Activated CD4-positive, alpha-beta T cell treated with anti-CD3 and anti-CD28 coated beads for 24 hours (primary cell): ENCODE measurements around the gene PI4KB.
"Not testable (repeated sequence)": the region's sequence is repeated elsewhere in the genome, so short reads cannot be mapped to it uniquely, and the experiment has no call there.

Source experiments
- DNase-seq, 2 donors: peaks; one replicate each; pipeline ENCODE4 v3.0.0-alpha.2; 2020; ENCODE audit warnings: low read depth in 2 of 2

Gene PI4KB

DNA sequence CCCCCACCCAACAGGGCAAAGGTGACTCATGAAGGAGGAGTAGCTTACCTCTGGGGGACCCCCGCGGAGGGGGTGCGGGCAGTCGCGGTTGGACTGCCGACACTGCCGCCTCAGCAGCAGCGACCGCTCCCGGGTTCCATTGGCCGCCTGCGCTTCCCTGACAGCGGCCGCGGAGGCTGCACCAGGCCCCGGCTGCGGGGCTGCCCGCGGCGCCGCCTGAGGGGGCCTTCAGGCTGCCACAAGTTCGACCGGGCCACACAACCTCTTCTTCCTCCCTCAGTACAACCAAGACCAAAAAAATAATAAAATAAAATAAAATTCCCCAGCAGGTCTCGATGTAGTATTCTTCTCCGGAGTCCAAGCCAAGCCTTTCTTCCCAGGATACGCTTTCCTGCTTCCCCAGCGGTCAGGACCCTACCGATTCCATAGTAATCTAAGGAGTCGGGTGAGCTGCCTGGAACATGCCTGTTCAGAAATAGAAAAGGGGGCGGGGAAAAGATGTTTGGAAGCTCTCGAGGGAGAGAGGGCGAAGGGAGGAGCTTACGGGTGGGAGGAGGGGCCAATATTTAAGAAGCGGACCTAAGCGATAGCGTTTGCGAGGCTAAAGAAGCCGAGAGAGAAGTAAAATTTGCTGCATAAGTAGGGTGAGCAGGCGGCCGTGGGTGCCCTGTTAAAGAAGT, at the start of gene PI4KB:
Gene PI4KB, minus strand, starts transcription at position 194 of the 680 bp plus-strand sequence. CDS start 10,935 bp downstream, outside the sequence.
- peak; percentile 82 to 83 for DNase-seq

DNA sequence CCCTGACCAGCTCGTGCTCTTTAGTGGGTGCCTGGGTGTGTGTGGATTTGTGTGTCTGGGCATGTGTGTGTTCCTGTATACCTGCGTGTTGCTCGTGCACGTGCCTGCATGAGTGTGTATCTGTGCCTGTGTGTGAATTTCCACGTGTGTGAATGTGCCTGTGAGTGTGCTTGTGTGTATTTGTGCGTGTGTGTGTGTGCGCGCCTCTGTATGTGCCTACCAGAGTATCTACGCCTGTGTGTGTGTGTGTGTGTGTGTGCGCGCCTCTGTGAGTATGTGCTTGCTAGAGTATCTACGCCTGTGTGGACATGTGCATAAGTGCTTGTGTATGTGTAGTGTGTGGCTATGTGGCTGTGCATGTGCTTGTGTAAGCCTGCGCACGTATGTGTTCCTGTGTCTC, 46.0 kb upstream of the PI4KB start:
- no peak for DNase-seq

DNA sequence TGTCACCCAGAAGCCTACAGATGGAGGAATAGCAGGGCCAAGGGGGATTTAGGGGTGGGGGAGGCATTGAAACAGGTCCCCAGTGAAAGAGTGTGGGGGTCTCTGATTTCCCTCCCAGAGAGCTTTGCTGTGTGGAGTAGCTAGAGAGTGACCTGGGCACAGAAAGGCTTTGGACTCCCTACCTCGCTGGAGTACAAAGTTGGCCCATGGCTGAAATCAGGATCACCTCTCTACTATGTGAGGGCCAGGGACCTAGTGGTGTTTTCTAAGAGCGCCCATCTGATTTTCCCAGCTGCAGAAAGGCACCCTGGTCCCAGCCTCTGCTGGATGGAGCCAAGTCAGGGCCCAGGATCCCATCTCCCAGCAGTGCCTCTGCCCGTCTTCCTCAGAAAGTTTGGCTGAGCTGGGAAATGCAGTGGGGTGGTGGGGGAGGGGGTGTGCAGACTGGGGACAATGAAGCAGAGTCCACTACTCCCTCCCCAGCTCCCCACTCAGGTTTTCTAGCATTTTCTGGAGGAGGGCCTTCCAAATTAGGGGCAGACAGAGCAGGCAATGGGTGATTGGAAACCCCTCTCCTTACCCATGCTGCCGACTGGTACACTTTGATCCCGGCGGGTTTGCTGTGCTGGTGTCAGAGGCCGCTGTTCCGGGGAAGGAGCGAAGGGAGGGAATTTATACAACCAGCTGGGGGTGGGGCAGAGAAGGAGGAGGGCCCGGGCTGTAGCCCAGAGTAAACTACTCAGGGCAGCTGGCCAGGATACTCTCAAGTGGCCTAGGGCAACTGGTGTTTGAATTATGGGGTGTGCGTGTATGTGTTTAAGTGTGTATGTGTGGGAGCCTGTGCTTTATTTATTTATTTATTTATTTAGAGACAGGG, 45.1 kb upstream of the PI4KB start, which contains the start of gene SELENBP1:
Gene SELENBP1, minus strand, starts transcription at position 648 of the 877 bp plus-strand sequence. Its CDS starts 64 bp downstream, at position 584.
- DNase-seq: no peak

DNA sequence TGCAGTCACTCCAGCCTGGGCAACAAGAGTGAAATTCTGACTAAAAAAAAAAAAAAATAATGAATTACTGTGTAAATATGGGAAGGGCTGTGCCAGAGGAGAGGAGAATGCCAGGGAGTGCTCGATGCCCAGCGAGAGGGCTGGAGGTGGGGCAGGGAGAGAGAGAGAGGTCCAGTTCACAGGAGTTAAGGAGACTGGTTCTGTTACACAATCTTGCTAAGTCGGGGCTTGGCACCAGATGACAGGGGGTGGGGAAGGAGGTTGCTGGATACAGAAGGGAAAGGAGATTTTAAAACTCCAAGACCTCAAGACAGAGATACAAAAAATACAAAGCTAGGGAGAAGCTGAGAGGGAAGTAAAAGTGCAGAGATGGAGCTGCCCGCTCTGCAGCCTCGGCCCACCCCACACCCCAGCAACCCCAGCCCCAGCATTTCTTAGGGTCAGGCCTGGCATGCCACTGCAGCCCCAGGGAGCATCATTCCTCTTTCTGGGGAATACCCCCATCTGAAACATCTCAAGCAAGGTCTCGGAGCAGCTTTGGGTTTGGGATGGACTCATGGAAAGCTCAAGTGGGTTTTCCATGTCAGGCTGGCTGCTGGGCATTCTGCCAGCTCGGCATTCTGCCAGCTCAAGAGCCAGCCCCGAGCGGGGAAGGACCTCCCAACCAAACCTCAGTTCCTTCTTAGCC, 44.3 kb upstream of the PI4KB start:
- no peak for DNase-seq

DNA sequence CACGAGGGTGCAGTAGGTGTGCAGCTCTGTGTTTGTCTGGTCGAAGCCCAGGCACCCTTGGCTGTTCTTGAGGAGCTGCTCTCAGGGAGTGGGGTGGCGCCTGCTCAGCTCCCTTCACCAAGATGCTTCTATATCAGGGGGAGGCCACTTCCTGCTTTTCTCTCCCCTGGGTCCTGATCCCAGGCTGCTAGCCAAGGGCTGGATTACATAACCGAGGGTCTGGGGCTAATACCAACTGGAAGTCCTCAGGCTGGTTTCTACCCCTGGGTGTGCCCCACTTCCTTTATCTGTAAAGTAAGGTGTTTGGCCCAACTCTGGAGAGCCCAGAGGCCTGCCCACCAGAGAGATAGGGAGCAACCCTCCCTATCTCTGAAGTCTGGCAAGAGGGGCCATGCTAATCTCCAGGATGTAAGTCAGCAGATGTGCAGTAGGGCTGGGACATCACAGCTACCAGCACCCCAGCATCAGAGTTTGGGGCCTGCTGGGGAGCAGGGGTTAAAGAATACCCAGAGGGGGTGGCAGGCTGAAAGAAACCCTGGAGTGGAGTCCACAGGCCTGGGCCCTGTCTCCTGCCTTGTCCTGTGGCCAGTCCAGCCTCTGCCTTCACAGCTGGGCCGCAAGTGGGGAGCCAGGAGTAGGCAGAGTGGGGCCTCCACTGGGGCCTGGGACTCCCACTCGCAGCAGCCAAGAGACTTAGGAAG, 43.1 kb upstream of the PI4KB start:
- no peak for DNase-seq

DNA sequence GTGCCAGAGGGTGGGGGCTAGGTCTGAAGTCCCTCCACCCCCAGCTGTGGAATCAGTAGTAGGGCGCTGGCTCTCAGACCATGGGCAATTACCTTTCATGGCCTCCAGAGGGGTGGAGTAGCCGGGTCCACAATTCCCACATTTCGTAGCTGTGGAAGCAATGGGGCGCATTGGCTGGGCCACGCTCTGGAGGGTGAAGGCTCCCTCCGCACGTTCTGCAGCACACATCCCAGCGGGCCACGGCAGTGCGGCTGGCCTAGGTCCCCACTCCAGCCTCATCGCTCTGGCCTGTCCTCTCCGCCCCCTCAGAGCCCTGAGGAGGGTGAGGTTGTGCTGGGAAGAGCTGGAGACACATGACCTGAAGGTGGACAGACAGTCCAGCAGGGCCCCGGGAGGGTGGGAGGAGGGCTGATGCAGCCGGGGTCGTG, 42.4 kb upstream of the PI4KB start:
- no peak for DNase-seq

DNA sequence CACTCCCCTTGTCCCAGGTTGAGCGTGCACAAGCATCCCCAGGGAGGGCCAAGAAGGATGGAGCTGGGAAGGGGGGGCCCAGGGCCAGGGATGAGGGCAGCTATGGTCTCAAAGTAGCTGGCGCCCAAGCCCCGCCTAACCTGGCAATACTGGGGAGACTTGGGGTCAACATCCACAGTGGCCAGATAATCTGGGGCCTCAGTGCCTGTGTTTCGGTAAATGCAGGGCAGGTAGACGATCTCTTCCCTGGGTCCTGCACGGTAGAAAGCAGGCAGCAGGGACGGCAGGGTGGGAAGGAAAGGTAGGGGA, 42.0 kb upstream of the PI4KB start:
- no peak for DNase-seq

DNA sequence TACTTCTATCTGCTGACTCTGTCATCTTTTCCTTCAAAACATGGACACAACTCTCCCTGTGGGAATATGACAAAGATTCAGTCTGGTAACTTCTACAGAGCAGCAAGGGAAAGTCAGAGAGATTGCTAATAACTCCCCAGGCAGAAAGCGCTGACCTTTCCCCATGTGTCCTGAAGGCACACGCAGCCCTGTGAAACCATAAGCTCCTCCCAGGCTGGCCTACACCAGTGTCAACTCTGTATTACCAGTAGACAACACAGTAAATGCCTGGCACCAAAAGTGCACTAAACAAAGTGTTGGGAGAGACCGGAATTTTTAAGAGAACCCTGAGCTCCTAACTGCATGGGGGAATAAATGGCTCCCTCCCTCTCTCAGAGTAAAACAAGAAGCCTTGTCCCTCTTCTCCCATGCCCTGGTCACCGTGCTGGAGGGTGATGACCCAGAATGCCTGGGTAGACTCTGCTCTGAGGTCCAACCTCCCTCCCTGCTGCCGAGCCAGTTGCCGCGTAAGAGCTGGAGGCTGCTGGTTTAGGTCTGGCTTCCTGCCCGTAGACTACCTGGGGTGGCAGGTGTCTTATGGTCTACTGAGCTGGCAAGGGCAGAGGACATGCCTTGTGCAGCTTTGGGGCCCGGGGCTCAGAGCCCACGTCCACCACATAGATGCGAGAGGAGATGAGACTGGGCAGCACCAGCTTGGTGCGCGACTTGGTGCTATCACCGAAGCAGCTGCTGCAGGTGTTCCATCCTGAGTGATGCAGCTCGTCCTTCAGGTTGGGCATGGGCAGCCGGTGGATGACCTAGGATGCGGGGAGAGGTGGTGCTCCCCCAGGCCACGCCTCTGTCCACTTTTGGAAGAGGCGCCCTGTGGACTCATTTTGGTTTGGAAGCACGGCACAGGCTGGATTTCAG, 41.4 kb upstream of the PI4KB start:
- no peak for DNase-seq

DNA sequence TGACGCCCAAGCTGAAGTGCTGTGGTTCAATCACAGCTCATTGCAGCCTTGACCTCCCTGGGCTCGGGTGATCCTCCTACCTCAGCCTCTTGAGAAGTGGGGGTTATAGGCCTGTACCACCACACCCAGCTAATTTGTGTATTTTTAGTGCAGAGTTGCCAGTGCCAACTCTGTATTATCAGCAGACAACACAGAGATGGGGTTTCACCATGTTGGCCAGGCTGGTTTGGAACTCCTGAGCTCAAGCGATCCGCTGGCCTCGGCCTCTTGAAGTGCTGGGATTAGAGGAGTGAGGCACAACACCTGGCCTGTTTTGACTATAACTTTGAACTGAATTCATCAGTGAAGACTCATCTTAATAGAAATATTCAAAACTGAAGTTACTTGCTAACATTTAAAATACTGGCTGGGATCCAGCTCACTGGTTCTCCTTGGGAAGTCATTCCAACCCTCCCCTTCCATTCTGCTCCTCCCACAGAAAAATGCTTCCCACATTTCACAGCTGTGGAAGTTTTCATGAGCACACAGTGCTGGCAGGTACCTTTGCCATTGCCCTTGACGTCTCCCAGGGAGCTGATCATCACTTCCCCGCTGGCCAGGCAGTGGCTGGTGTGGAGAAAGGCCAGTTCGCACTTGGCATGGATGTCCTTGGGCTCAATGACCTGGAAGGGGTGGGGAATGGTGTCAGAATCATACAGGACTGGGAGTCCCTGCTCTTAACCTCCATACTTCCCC, 40.6 kb upstream of the PI4KB start:
- DNase-seq: no peak

DNA sequence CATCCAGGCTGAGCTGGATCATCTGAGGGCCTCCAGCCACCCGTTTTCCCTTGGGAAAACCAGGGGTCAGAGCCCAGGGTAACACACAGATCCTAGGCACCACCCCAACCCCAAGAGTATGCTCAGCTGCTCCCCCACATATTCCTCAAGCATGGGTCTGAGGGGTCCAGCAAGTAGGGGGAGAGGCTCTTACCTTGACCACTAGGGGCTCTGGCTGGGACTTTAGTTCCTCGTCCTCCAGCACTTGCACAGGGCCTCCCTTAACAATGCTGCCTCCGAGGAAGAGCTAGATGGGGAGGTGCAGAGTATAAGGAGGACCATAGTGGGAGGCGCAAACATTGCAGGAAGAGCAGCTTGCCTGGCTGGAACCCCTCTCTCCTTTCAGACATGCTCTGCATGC, 37.8 kb upstream of the PI4KB start:
- no peak for DNase-seq

DNA sequence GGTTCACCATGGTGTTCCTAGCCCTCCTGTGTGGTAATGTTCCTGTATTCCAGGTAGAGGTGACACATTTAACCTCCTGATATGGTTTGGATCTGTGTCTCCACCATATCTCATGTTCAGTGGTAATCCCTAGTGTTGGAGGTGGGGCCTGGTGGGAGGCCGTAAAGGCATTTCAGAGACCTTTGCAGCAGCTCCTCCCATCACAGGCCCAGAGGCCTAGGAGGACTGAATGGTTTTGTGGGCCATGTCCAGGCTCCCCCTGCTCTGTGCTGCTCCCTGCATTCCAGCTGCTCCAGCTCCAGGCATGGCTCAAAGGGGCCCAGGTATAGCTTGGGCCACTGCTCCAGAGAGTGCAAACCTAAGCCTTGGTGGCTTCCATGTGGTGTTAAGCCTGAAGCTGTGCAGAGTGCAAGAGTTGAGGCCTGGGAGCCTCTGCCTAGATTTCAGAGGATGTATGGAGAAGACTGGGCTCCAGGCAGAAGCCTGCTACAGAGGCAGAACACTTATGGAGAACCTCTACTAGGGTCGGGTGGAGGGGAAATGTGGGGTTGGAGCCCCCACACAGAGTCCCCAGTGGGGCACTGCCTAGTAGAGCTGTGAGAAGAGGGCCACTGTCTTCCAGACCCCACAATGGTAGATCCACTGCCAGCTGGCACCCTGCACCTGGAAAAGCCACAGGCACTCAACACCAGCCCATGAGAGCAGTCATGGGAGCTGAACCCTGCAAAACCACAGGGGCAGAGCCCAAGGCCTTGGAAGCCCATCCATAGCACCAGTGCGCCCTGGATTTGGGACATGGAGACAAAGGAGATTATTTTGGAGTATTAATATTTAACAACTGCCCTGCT, 35.3 kb upstream of the PI4KB start:
- DNase-seq: no peak

DNA sequence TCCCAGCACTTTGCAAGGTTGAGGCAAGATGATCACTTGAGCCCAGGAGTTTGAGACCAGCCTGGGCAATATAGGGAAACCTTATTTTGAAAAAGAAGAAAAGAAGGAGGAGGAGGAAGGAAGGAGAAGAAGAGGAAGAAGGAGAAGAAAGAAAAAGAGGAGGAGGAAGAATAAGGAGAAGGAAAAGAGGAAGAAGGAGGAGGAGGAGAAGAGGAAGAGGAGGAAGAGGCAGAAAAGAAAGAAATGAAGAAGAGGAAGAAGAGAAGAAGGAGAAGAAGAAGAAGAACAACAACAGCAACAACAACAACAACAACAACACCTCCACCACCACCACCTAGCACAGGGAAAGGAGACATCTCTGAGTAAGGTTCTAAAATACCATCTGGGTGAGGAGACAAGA, 34.7 kb upstream of the PI4KB start:
- no peak for DNase-seq

DNA sequence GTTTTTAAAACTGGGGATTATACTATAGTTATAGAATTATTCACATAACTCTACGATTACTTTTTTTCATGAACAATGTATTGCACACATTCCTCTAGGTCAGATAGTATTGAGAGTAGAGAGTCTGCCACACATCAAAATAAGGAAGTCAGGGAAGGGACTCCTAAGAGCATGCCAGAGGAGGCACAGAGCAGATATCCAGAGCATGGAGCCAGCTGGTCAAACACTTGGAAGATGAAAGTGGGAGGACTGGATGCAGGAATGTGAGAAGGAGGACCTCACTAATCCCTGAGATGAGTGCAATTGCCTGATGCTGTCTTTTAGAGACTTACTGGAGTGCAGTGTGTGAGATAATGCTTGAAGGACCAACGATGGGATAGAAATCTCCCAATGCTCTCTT, 29.5 kb upstream of the PI4KB start:
- DNase-seq: no peak

DNA sequence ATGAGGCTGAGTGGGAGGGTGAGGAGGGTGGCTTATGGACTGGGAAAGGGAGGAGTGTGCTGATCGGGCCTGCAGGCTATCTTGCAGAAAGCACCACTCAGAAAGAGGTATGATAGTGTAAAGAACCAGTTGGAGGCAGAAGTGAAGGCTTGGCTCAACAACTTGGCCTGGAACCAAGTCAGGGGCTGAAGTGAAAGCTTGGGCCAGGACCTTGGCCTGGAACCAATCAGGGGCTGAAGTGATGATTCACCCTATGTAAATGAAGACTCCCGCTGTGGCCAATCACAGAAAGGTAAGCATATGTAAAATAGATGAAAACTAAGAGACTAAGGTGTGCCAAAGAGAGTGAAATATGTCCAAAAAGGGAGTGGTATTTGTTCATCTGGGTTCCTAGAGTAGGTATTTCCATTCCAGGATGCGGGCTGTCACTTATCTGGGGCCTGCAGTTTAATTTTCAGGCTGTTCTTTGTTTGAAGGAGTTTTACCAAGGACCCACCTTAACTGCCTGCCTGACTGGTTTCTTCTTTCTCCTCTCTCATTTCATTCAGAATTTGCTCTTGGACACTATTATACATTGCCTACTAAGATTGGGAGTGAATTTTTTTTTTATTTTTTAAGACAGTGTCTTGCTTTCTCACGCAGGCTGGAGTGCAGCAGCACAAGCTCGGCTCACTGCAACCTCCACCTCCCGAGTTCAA, 25.0 kb upstream of the PI4KB start:
- DNase-seq: no peak

DNA sequence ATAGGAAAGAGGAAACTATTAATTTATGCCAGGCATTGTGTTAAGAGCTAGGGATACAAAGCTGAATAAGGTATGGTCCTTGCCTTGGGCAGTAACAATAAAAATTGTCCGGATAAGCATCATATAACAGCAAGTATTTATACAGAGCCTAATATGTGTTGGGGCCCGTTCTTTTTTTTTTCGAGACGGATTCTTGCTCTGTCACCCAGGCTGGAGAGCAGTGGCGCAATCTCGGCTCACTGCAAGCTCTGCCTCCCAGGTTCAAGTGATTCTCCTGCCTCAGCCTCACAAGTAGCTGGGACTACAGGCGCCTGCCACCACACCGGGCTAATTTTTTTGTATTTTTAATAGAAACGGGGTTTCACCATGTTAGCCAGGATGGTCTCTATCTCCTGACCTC, 23.1 kb upstream of the PI4KB start:
- not testable (repeated sequence) for DNase-seq

DNA sequence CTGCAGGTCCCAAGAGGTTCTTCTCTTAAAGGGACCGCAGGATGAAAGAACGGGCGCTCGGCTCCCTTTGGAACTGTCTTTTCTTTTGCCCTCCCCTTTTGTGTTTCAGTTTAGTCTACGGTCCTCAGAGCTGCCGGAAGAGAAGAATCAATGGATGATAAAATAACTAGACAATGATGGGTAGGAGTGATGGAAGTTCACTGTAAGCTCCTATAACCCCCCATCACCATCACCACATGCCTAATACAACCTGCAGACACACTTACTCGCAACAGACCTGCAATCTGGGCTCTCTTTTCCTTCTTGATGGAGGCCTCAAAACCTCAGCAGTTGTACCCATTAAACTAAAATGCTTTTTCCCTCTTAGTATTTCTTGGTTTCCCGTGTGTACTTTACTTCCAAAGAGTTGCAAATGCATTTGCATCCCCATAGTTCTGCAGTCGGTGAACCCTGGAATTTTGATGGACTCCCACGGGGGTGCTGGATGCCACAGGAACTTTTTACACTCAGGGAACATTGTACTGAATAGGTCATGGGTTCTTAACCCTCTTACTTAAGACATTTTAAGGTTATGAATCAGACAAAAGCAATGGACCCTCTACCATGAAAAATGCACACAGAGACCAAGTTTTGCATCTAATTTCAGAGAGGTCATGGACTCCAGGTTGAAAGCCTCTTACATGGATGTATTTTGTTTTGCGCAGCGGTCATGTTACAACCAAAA, 20.5 kb upstream of the PI4KB start:
- DNase-seq: no peak

DNA sequence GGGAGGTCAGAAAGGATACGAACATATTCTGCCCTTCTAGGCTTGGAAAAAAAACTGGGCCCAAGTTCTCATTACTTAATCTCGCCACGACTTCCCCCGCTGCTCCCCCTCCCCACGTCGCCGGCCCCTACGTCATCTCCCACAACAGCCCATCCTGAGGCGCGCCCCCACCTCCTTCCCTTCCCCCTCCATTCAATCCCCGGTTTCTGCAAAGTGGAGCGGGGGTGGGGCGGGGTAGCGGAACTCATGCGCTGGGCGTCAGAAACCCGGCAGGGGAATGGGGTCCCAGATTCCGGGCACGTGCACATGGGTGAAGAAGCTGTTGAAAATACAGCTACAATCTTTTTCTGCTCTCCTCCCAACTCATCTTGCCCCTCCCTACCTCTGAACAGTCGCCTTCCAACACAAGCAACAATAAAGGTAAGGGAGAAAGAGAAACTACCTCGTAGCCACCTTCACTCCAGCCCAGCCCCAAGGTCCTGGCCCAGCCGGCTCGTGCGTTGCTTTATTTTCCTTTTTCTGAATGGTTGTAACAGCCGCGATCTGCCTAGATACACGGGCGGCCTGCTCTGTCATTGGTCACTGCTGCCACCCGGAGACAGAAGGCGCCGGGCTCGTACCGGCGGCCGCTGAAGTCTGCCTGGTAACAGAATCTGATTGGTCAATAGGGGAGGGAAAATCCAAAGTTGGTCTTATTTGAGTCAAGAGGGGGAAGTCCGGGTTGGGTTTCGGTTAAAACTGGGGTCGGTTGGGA, 19.7 kb upstream of the PI4KB start, which contains the start of gene RFX5:
Gene RFX5, minus strand, starts transcription at position 484 of the 754 bp plus-strand sequence. CDS start 932 bp downstream, outside the sequence.
- peak; percentile 80 to 85 for DNase-seq
